ENCODE data around the gene RC3H1. TPM values are rescaled to one million over a fixed set of nuclear protein-coding genes. Genes with fewer than 3 reads are reported as not detected.

The RC3H1 gene
- total and polyA plus RNA-seq, 9 of the 15 experiments (the other 6 are each of a cell fraction or from before 2014, with no cell fraction given) = 2.4 to 31.7 (median 12.4) TPM

GRCh38 chr1:173900992-173901391, 121.2 kb downstream of the RC3H1 start:
- Histone ChIP-seq H3K27me3 (ENCODE audit: control insufficient read depth in 2 of 2, insufficient read depth in 2 of 2, low read length in 2 of 2) (no peaks in the 10 kb centered on the region), H3K79me2 (ENCODE audit: control insufficient read depth, insufficient read depth, low read length) (no peaks in the 10 kb centered on the region), H2AFZ (ENCODE audit: low read depth, low read length) (no peak overlapping the region), H3K4me2 (ENCODE audit: insufficient read depth, low read length) (no peak overlapping the region), H3K4me1 (replicated peaks in 1 of 2; ENCODE audit: control insufficient read depth in 2 of 2, insufficient read depth in 2 of 2, low read length in 2 of 2) (no peaks in the 10 kb centered on the region), H3K27ac (ENCODE audit: extremely low read depth, low read depth, low read length) (no peak overlapping the region), H4K20me1 (replicated peaks; ENCODE audit: control insufficient read depth, insufficient read depth, low read length) (no peaks in the 10 kb centered on the region), H3K9ac (ENCODE audit: insufficient read depth in 1 of 2, low read depth in 2 of 2, low read length in 2 of 2) (no peak overlapping the region), H3K4me3 (no peak overlapping the region), H3K9me3 (replicated peaks; ENCODE audit: control insufficient read depth, insufficient read depth, low read depth, low read length) (no peaks in the 10 kb centered on the region), H3K36me3 (ENCODE audit: control insufficient read depth, insufficient read depth, low read length) (no peaks in the 10 kb centered on the region), H3K9me1 (ENCODE audit: control insufficient read depth, insufficient read depth, low read length) (no peaks in the 10 kb centered on the region)
- ChIA-PET CTCF (ENCODE audit: low intra/inter-chr PET ratio) (no interaction called here), POLR2A (interaction anchor here (0.8 kb wide), 1 partner anchor 25 kb away, joined by 3 read pairs; no protein-coding TSS in a partner anchor)
- in situ Hi-C loops (cut with MboI) = no loop called here
- FAIRE-seq (no peak), ATAC-seq (no peak), DNase-seq (ENCODE audit: extremely low read depth in 1 of 4, low spot score in 3 of 4) (no peak)
- BruUV-seq (replicated peaks) = no TSS peak
- intact Hi-C loops (cut with micrococcal nuclease) = no loop called here
- no peak for TF ChIP-seq EP300 (IDR thresholded peaks at IDR 0.05; ENCODE audit: low read length)
- no peak for TF ChIP-seq MEF2A (IDR thresholded peaks at IDR 0.05; ENCODE audit: control insufficient read depth, low read depth, low read length)
- no peak for TF ChIP-seq HOMEZ (CRISPR knock-in tag; IDR thresholded peaks at IDR 0.05)
- TF ChIP-seq TAF7 (tag; IDR thresholded peaks at IDR 0.05) = no peak
- TF ChIP-seq SRSF3 (IDR thresholded peaks at IDR 0.05; ENCODE audit: insufficient read depth, low read length) = no peak
- TF ChIP-seq CGGBP1 (CRISPR knock-in tag; IDR thresholded peaks at IDR 0.05) = no peak
- no peak for TF ChIP-seq MCM2 (IDR thresholded peaks at IDR 0.05; ENCODE audit: low read depth)
- no peak for TF ChIP-seq PHF8 (IDR thresholded peaks at IDR 0.05; ENCODE audit: borderline replicate concordance, low read length)
- TF ChIP-seq SMARCC2 (IDR thresholded peaks at IDR 0.05; ENCODE audit: low read depth) = no peak
- TF ChIP-seq GMEB1 (CRISPR knock-in tag; IDR thresholded peaks at IDR 0.05) = no peak
- TF ChIP-seq ZNF174 (CRISPR knock-in tag; IDR thresholded peaks at IDR 0.05) = no peak
- TF ChIP-seq HDAC1 (IDR thresholded peaks at IDR 0.05) = no peak
- WGBS (ENCODE audit: insufficient coverage, low coverage, missing lambda C conversion rate) = 27% methylated on average over 3 of the region's 3 CpGs

Data from K562 (cell line).